Tibial nerve (tissue), 3 donors: ENCODE data around the gene CDH22.

Experiments used
- POLR2A ChIP-seq, 2 donors: fragments of 450-650 bp; IDR thresholded peaks; one replicate each; pipeline ENCODE4 v1.6.1; 2017; ENCODE audit warnings: antibody characterized with exemption in 2 of 2, mild to moderate bottlenecking in 2 of 2, moderate library complexity in 2 of 2
- TF ChIP-seq, protein P1 (sequence below), 5 experiments: fragments of 200-600 bp in 3 of 5; fragments of 450-650 bp in 2 of 5; sonication (generic) in 3 of 5; IDR thresholded peaks; one replicate each; pipeline ENCODE4 v1.5.1; 2016 to 2019; ENCODE audit warnings: antibody characterized with exemption in 5 of 5, mild to moderate bottlenecking in 3 of 5, moderate library complexity in 2 of 5

DNA sequence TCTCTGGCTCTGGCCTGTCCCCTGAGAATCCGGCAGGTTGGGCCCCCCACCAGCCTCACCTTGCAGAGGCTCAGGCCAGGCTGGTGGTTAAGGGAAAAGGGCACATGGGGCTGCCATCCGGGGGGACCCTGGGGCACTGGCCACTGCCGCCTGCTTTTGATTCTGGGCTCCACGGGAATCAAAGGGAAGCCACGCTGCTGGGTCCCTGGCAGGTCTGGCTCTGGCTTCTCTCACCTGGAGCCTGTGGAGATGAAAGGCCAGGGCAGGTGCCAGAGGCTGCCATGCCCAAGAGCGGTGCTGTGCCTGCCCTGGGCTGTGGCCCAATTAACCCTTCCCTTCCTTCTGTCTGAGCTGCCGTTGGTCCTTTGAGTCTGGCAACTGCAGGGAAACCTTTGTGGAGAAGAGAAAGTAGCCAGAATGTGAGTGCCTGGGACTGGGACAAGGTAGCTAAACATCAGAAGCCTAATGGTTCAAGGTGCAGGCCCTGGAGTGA is 9.4 kb upstream of the CDH22 start:
- TF ChIP-seq, protein P1, sequence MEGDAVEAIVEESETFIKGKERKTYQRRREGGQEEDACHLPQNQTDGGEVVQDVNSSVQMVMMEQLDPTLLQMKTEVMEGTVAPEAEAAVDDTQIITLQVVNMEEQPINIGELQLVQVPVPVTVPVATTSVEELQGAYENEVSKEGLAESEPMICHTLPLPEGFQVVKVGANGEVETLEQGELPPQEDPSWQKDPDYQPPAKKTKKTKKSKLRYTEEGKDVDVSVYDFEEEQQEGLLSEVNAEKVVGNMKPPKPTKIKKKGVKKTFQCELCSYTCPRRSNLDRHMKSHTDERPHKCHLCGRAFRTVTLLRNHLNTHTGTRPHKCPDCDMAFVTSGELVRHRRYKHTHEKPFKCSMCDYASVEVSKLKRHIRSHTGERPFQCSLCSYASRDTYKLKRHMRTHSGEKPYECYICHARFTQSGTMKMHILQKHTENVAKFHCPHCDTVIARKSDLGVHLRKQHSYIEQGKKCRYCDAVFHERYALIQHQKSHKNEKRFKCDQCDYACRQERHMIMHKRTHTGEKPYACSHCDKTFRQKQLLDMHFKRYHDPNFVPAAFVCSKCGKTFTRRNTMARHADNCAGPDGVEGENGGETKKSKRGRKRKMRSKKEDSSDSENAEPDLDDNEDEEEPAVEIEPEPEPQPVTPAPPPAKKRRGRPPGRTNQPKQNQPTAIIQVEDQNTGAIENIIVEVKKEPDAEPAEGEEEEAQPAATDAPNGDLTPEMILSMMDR (IDR thresholded peaks at IDR 0.05): no peak
- no peak for TF ChIP-seq POLR2A (IDR thresholded peaks at IDR 0.05)
